Fibroblast of lung (primary cell): ENCODE measurements around the gene AKAP13.

ENCODE experiments used
- EZH2 ChIP-seq: IDR thresholded peaks from 2 replicates; pipeline ENCODE4 v1.5.1; 2012; ENCODE audit warnings: low read length, control low read depth, mild to moderate bottlenecking; ENCODE audit errors: missing control alignments
- TF ChIP-seq, protein P1 (sequence below), 2 donors: IDR thresholded peaks in 1 of 2; conservative IDR thresholded peaks in 1 of 2; 1 replicate in 1 of 2; 2 replicates in 1 of 2; pipeline ENCODE4 v1.5.1; 2011 to 2012; ENCODE audit warnings: low read length in 2 of 2, control low read depth in 1 of 2, inconsistent platforms in 1 of 2, low read depth in 1 of 2, mild to moderate bottlenecking in 1 of 2

DNA sequence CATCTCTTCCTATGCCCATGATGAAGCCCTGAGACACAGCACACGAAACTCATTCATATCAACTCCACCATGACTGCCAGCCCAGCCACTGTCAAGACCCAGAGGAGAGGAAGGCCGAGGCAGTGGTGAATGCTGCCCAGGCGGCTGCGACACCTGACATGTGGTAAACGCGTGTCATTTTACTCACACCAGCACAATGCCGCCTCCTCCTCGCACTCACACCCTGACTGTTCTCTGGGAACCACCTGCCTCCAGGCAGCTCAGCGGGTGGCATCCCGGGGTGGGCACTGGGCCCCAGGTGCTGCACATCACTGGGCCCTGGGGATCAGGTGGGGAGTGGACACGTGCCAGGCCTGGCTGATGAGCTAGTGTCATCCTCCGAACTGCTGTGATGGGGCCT, 392.8 kb downstream of the AKAP13 start:
- TF ChIP-seq, protein P1, sequence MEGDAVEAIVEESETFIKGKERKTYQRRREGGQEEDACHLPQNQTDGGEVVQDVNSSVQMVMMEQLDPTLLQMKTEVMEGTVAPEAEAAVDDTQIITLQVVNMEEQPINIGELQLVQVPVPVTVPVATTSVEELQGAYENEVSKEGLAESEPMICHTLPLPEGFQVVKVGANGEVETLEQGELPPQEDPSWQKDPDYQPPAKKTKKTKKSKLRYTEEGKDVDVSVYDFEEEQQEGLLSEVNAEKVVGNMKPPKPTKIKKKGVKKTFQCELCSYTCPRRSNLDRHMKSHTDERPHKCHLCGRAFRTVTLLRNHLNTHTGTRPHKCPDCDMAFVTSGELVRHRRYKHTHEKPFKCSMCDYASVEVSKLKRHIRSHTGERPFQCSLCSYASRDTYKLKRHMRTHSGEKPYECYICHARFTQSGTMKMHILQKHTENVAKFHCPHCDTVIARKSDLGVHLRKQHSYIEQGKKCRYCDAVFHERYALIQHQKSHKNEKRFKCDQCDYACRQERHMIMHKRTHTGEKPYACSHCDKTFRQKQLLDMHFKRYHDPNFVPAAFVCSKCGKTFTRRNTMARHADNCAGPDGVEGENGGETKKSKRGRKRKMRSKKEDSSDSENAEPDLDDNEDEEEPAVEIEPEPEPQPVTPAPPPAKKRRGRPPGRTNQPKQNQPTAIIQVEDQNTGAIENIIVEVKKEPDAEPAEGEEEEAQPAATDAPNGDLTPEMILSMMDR (conservative IDR thresholded peaks at IDR 0.05 in 1 of 2, IDR thresholded peaks at IDR 0.05 in 1 of 2; ENCODE audit: low read depth in 1 of 2, low read length in 2 of 2) = no peak
- TF ChIP-seq EZH2 = no peak
